H1 (cell line): ENCODE data around the gene GPT2. TPM values are rescaled to one million over a fixed set of nuclear protein-coding genes. Genes with fewer than 3 reads are reported as not detected.
A peak's percentile ranks its signal among the peaks of the same experiment; 100 is the strongest.

Experiments
- CTCF ChIA-PET: fragments of 300-600 bp; sonication (Branson Sonifier 250); formaldehyde crosslinking; loops from one replicate; lab custom pipeline; 2021; ENCODE audit not compliant: partially characterized antibody; lab: Charles Lee
- POLR2A ChIA-PET: fragments of 300-600 bp; sonication (Branson Sonifier 250); formaldehyde crosslinking; loops from one replicate; lab custom pipeline; 2021; ENCODE audit warnings: inconsistent platforms; ENCODE audit not compliant: partially characterized antibody; lab: Charles Lee
- DNase-seq, 2 experiments: peaks; one replicate each; pipeline versions ENCODE4 v3.0.0 to v3.0.0-alpha.2; 2010 to 2022; ENCODE audit warnings: low spot score in 2 of 2, low read depth in 1 of 2, mixed read lengths in 1 of 2
- FAIRE-seq: peaks from 2 replicates; lab custom pipeline; 2011; peaks lifted over from hg19 to GRCh38; lab: Jason Lieb, UNC
- H2AFZ ChIP-seq: 2 replicates; pipeline ENCODE4 v1.8.1; 2012; ENCODE audit warnings: low read length, inconsistent platforms
- H2AK5ac ChIP-seq: 2 replicates; pipeline ENCODE4 v1.6.1; 2013; ENCODE audit warnings: low read depth, low read length
- H2BK120ac ChIP-seq: replicated peaks from 2 replicates; pipeline ENCODE3; 2013; ENCODE audit warnings: low read depth, low read length, inconsistent platforms
- H2BK12ac ChIP-seq: 2 replicates; pipeline ENCODE4 v1.6.1; 2013; ENCODE audit warnings: low read depth, low read length
- H2BK15ac ChIP-seq: 2 replicates; pipeline ENCODE4 v1.6.1; 2013; ENCODE audit warnings: low read length
- H2BK20ac ChIP-seq: 2 replicates; pipeline ENCODE4 v1.6.1; 2013; ENCODE audit warnings: low read length
- H2BK5ac ChIP-seq: 2 replicates; pipeline ENCODE4 v1.6.1; 2013; ENCODE audit warnings: low read depth, low read length
- H3K14ac ChIP-seq: 2 replicates; pipeline ENCODE4 v1.6.1; 2013; ENCODE audit warnings: inconsistent platforms; ENCODE audit not compliant: insufficient read length
- H3K18ac ChIP-seq: 2 replicates; pipeline ENCODE4 v1.6.1; 2013; ENCODE audit warnings: low read length; ENCODE audit errors: extremely low read depth
- H3K23ac ChIP-seq: 2 replicates; pipeline ENCODE4 v1.6.1; 2013; ENCODE audit warnings: inconsistent platforms; ENCODE audit not compliant: insufficient read length
- H3K23me2 ChIP-seq: 2 replicates; pipeline ENCODE4 v1.6.1; 2013; ENCODE audit warnings: low read depth, low read length
- H3K27ac ChIP-seq: 2 replicates; pipeline ENCODE4 v1.6.1; 2011; ENCODE audit warnings: low read depth, low read length, inconsistent platforms
- H3K27me3 ChIP-seq, 4 experiments: replicated peaks in 1 of 4; 1 replicate in 1 of 4; 2 replicates in 3 of 4; pipeline versions ENCODE4 v1.6.1 to v1.8.1; 2011 to 2013; ENCODE audit warnings: low read length in 3 of 4, mild to moderate bottlenecking in 3 of 4, inconsistent platforms in 2 of 4, mixed read lengths in 2 of 4, moderate library complexity in 1 of 4; ENCODE audit not compliant: control insufficient read depth in 3 of 4, insufficient read depth in 3 of 4; ENCODE audit errors: extremely low read depth in 1 of 4
- H3K36me3 ChIP-seq, 4 experiments: 2 replicates each; pipeline versions ENCODE4 v1.6.1 to v1.8.1; 2011 to 2013; ENCODE audit warnings: mild to moderate bottlenecking in 4 of 4, low read length in 3 of 4, moderate library complexity in 2 of 4, control low read depth in 1 of 4, inconsistent platforms in 1 of 4; ENCODE audit not compliant: insufficient read depth in 4 of 4, control insufficient read depth in 2 of 4
- H3K4ac ChIP-seq: replicated peaks from 2 replicates; pipeline ENCODE3; 2013; ENCODE audit warnings: low read length, low read depth, mixed read lengths, inconsistent platforms; ENCODE audit not compliant: insufficient read length
- H3K4me1 ChIP-seq, 4 experiments: replicated peaks in 1 of 4; 1 replicate in 1 of 4; 2 replicates in 3 of 4; pipeline versions ENCODE4 v1.6.1 to v1.8.1; 2011 to 2013; ENCODE audit warnings: low read length in 3 of 4, inconsistent platforms in 2 of 4, mixed read lengths in 1 of 4; ENCODE audit not compliant: insufficient read depth in 4 of 4, control insufficient read depth in 3 of 4
- H3K4me2 ChIP-seq, 2 experiments: 2 replicates each; pipeline versions ENCODE4 v1.6.1 to v1.8.1; 2011 to 2013; ENCODE audit warnings: low read depth in 2 of 2, low read length in 2 of 2, control low read depth in 1 of 2, inconsistent platforms in 1 of 2, mild to moderate bottlenecking in 1 of 2; ENCODE audit not compliant: insufficient read depth in 1 of 2
- H3K4me3 ChIP-seq, 4 experiments: fragments of 200-600, 300-600 bp in 1 of 4; sonication (generic), shearing (Covaris generic), sonication (Bioruptor Twin) in 1 of 4; 2 replicates each; pipeline versions ENCODE4 v1.5.1 to v1.8.1; 2011 to 2016; ENCODE audit warnings: low read length in 4 of 4, low read depth in 3 of 4, control low read depth in 2 of 4, inconsistent platforms in 2 of 4, mild to moderate bottlenecking in 2 of 4, mixed read lengths in 1 of 4, moderate library complexity in 1 of 4; ENCODE audit not compliant: insufficient read depth in 2 of 4; ENCODE audit errors: extremely low read depth in 1 of 4
- H3K56ac ChIP-seq: replicated peaks from 2 replicates; pipeline ENCODE3; 2013; ENCODE audit warnings: low read depth, mild to moderate bottlenecking, mixed read lengths, low read length, inconsistent platforms; ENCODE audit not compliant: insufficient read length
- H3K79me1 ChIP-seq: 2 replicates; pipeline ENCODE4 v1.6.1; 2013; ENCODE audit warnings: low read depth, low read length, control low read depth
- H3K79me2 ChIP-seq, 2 experiments: 2 replicates each; pipeline versions ENCODE4 v1.6.1 to v1.8.1; 2012 to 2013; ENCODE audit warnings: low read length in 2 of 2, mild to moderate bottlenecking in 2 of 2, inconsistent platforms in 1 of 2; ENCODE audit not compliant: insufficient read depth in 2 of 2, control insufficient read depth in 1 of 2
- H3K9ac ChIP-seq, 4 experiments: replicated peaks in 1 of 4; 1 replicate in 1 of 4; 2 replicates in 3 of 4; pipeline versions ENCODE4 v1.6.1 to v1.8.1; 2011 to 2013; ENCODE audit warnings: low read depth in 3 of 4, low read length in 3 of 4, control low read depth in 2 of 4, mild to moderate bottlenecking in 2 of 4, moderate library complexity in 2 of 4, inconsistent platforms in 1 of 4; ENCODE audit errors: extremely low read depth in 1 of 4
- H3K9me3 ChIP-seq, 2 experiments: 2 replicates each; pipeline versions ENCODE4 v1.6.1 to v1.8.1; 2012 to 2013; ENCODE audit warnings: mild to moderate bottlenecking in 2 of 2, moderate library complexity in 2 of 2, control low read depth in 1 of 2, inconsistent platforms in 1 of 2, low read depth in 1 of 2, low read length in 1 of 2, mixed read lengths in 1 of 2; ENCODE audit not compliant: insufficient read depth in 2 of 2
- H4K20me1 ChIP-seq, 2 experiments: replicated peaks in 1 of 2; 2 replicates each; pipeline versions ENCODE3 to v1.8.1; 2011 to 2013; ENCODE audit warnings: inconsistent platforms in 2 of 2, low read length in 2 of 2, mild to moderate bottlenecking in 1 of 2; ENCODE audit not compliant: insufficient read depth in 2 of 2, control insufficient read depth in 1 of 2
- H4K5ac ChIP-seq: 2 replicates; pipeline ENCODE4 v1.6.1; 2013; ENCODE audit warnings: low read length, low read depth, mixed read lengths, inconsistent platforms; ENCODE audit not compliant: insufficient read length
- H4K8ac ChIP-seq: 2 replicates; pipeline ENCODE4 v1.8.0; 2013; ENCODE audit warnings: mild to moderate bottlenecking, moderate library complexity, low read length, inconsistent platforms; ENCODE audit not compliant: insufficient read depth; ENCODE audit errors: extremely low read depth
- H4K91ac ChIP-seq: replicated peaks from 2 replicates; pipeline ENCODE3; 2013; ENCODE audit warnings: low read length, mixed read lengths, inconsistent platforms; ENCODE audit not compliant: insufficient read length
- CBX5 ChIP-seq: fragments of 300-800, 300-1000 bp; sonication (generic); IDR thresholded peaks from 2 replicates; pipeline ENCODE4 v1.7.1; 2016; ENCODE audit warnings: antibody characterized with exemption, low read length, low read depth
- CHD2 ChIP-seq: IDR thresholded peaks from 2 replicates; pipeline ENCODE4 v1.6.1; 2012; ENCODE audit warnings: low read length, improper control_type of control experiment
- EP300 ChIP-seq, 2 experiments: IDR thresholded peaks; 1 replicate in 1 of 2; 2 replicates in 1 of 2; pipeline ENCODE4 v1.6.1; 2011 to 2012; ENCODE audit warnings: low read depth in 2 of 2, low read length in 2 of 2, mild to moderate bottlenecking in 2 of 2, borderline replicate concordance in 1 of 2, inconsistent platforms in 1 of 2, moderate library complexity in 1 of 2
- EZH2 ChIP-seq: fragments of 200-600 bp; sonication (generic); IDR thresholded peaks from 2 replicates; pipeline ENCODE4 v1.7.1; 2012; ENCODE audit warnings: low read depth, mild to moderate bottlenecking, moderate library complexity, low read length, inconsistent platforms; ENCODE audit not compliant: severe bottlenecking
- KDM4A ChIP-seq: IDR thresholded peaks from one replicate; pipeline ENCODE4 v1.7.1; 2012; ENCODE audit warnings: low read depth, mild to moderate bottlenecking, moderate library complexity, low read length, inconsistent platforms; ENCODE audit not compliant: severe bottlenecking
- MAFK ChIP-seq: IDR thresholded peaks from 2 replicates; pipeline ENCODE4 v1.6.1; 2012; ENCODE audit warnings: low read depth, mild to moderate bottlenecking, improper control_type of control experiment, low read length
- PHF8 ChIP-seq: fragments of 200-600 bp; sonication (generic); conservative IDR thresholded peaks from 2 replicates; pipeline ENCODE4 v1.7.1; 2012; ENCODE audit warnings: low read depth, mild to moderate bottlenecking, inconsistent platforms, low read length, moderate library complexity
- SIRT6 ChIP-seq: IDR thresholded peaks from one replicate; pipeline ENCODE4 v1.7.1; 2012; ENCODE audit warnings: low read length, inconsistent platforms
- WGBS, 2 experiments: shearing (Covaris generic) in 1 of 2; methylation state at CpG; one replicate each; pipeline versions ENCODE4 v1.1.6 to v1.1.7; 2013 to 2015; ENCODE audit warnings: low lambda C conversion rate in 2 of 2, mixed read lengths in 2 of 2, inconsistent platforms in 1 of 2, low coverage in 1 of 2, missing lambda C conversion rate in 1 of 2; ENCODE audit not compliant: insufficient replicate concordance in 2 of 2, insufficient coverage in 1 of 2, insufficient read length in 1 of 2; ENCODE audit errors: extremely low coverage in 1 of 2, missing lambda C conversion rate in 1 of 2; 5-methylcytosine and 5-hydroxymethylcytosine counted together
- polyA plus RNA-seq, 7 experiments: library from polyadenylated mRNA; depleted of rRNA in 3 of 7; stranded (reverse) in 5 of 7; unstranded in 2 of 7; fragments of >200 nt in 5 of 7; fragments of 200-250 nt in 2 of 7; gene quantifications; 1 replicate in 5 of 7; 2 replicates in 1 of 7; 4 replicates in 1 of 7; pipeline versions ENCODE4 v1.2.1 to v1.2.3, GENCODE V29; 2011 to 2013; ENCODE audit warnings: missing spikeins in 2 of 7, mixed read lengths in 2 of 7
- total RNA-seq: library from RNA; stranded (reverse); fragmentation: NEBNext Ultra II Directional; extraction: Animal tissue kit (Norgen Biotek cat#: 25700); gene quantifications from 2 replicates; pipeline ENCODE4 v1.2.1, GENCODE V29; 2021

The GPT2 gene
- total and polyA plus RNA-seq, 2 of the 8 experiments (the other 6 are each of a cell fraction or from before 2014, with no cell fraction given), result 71.6 to 94.1 TPM

- CTCF ChIA-PET, result interaction anchor here (0.6 to 5.2 kb wide), 9 partner anchors 8 to 112 kb away, joined by 3 to 124 read pairs (median 6); no protein-coding TSS in a partner anchor
- no peak for TF ChIP-seq SIRT6
- no peak for TF ChIP-seq KDM4A
- TF ChIP-seq CBX5, result no peak
- TF ChIP-seq EZH2, result no peak
- no peak for TF ChIP-seq CHD2
- no peak for TF ChIP-seq MAFK
- no peak for TF ChIP-seq PHF8
- TF ChIP-seq EP300 (IDR thresholded peaks at IDR 0.05; ENCODE audit: borderline replicate concordance in 1 of 2, low read depth in 2 of 2, low read length in 2 of 2), result no peak
Observed at GRCh38 chr16:46850619-46851555, 33.3 kb upstream of the GPT2 start.

More at GRCh38 chr16:46850619-46851555, 33.3 kb upstream of the GPT2 start:
- no peak overlapping the region for H3K14ac ChIP-seq
- no peak overlapping the region for H3K4ac ChIP-seq
- H2AK5ac ChIP-seq, result no peak overlapping the region
- H4K91ac ChIP-seq, result no peak overlapping the region
- no peak overlapping the region for H3K18ac ChIP-seq
- H3K56ac ChIP-seq, result no peak overlapping the region
- H3K4me2 ChIP-seq, result no peak overlapping the region
- H3K79me1 ChIP-seq, result no peaks in the 10 kb centered on the region
- POLR2A ChIA-PET, result interaction anchor here (0.8 to 1.8 kb wide), 6 partner anchors 11 to 82 kb away, joined by 3 to 5 read pairs (median 4); partner anchors contain the start of gene GPT2
- H2BK120ac ChIP-seq, result no peak overlapping the region
- H3K36me3 ChIP-seq, result no peaks in the 10 kb centered on the region
- H4K8ac ChIP-seq, result no peak overlapping the region
- H2AFZ ChIP-seq, result no peak overlapping the region
- no peak overlapping the region for H2BK15ac ChIP-seq
- H3K27ac ChIP-seq, result no peak overlapping the region
- no peaks in the 10 kb centered on the region for H3K27me3 ChIP-seq
- no peak overlapping the region for H3K9ac ChIP-seq
- no peak overlapping the region for H3K4me3 ChIP-seq
- H3K79me2 ChIP-seq, result no peaks in the 10 kb centered on the region; a peak in 1 of 4 replicates
- H2BK5ac ChIP-seq, result no peak overlapping the region
- H4K20me1 ChIP-seq, result no peaks in the 10 kb centered on the region
- WGBS, 2 experiments, result 88% methylated on average over 5 of the region's 5 CpGs; no CpG with 5 or more reads in 1 of the 2 experiments
- peak overlapping the region; percentile 50; the same call in 1 of the 2 replicates for H2BK12ac ChIP-seq
- FAIRE-seq (no peak), DNase-seq (no peak)
- H3K9me3 ChIP-seq, result no peaks in the 10 kb centered on the region
- H4K5ac ChIP-seq, result no peak overlapping the region
- no peak overlapping the region for H2BK20ac ChIP-seq
- peaks cover 0 to 4% (median 0%) of the 10 kb centered on the region in 4 experiments; a peak in 4 of 7 replicates for H3K4me1 ChIP-seq
- no peaks in the 10 kb centered on the region for H3K23me2 ChIP-seq
- H3K23ac ChIP-seq, result no peak overlapping the region
